Cardiac septum (tissue), 1 donor: ENCODE data around the gene OR1L4. TPM values are rescaled to one million over a fixed set of nuclear protein-coding genes. Genes with fewer than 3 reads are reported as not detected.

Experiments
- DNase-seq: peaks from one replicate; pipeline ENCODE4 v3.0.0-alpha.2; 2020; ENCODE audit warnings: low spot score
- intact Hi-C: fragments of 100-400 bp; cut with DNase I; formaldehyde crosslinking; loops from one replicate; pipeline ENCODE4 v1.14.0; 2022
- long read RNA-seq: library from polyadenylated mRNA; unstranded; transcript quantifications from one replicate; pipeline ENCODE4 v2.0.0, GENCODE V29; 2021
- total RNA-seq: library from RNA; stranded (reverse); fragmentation: NEBNext Ultra II Directional; extraction: Animal tissue kit (Norgen Biotek cat#: 25700); gene quantifications from one replicate; pipeline ENCODE4 v1.2.1, GENCODE V29; 2021
- donor health status: DM: no; HTN: no; CAD: no.

The OR1L4 gene
- not detected for total RNA-seq
- long read RNA-seq = 0 reads

- intact Hi-C loops = no loop called here
Measured at GRCh38 chr9:122723690-122724089, at the start of gene OR1L4. TSS of gene OR1L4 (plus strand) at chr9:122723990. CDS start at chr9:122723990, 0 bp downstream.

GRCh38 chr9:122684851-122685250 lies 38.9 kb upstream of the OR1L4 start:
- DNase-seq = no peak
- intact Hi-C loops = no loop called here

More at GRCh38 chr9:122723690-122724089, at the start of gene OR1L4:
- no peak for DNase-seq

GRCh38 chr9:122695696-122696095 lies 28.1 kb upstream of the OR1L4 start:
- intact Hi-C loops = no loop called here

GRCh38 chr9:122718038-122718437 lies 5.8 kb upstream of the OR1L4 start:
- intact Hi-C loops = no loop called here
- no peak for DNase-seq

More at GRCh38 chr9:122695696-122696095, 28.1 kb upstream of the OR1L4 start:
- DNase-seq = no peak

GRCh38 chr9:122719218-122719617 lies 4.6 kb upstream of the OR1L4 start:
- intact Hi-C loops = no loop called here
- DNase-seq = no peak

- intact Hi-C loops = no loop called here
- DNase-seq = no peak
Measured at GRCh38 chr9:122742003-122742402, 18.2 kb downstream of the OR1L4 start, which contains the start of gene OR1L6. TSS of gene OR1L6 (plus strand) at chr9:122742303. CDS start at chr9:122749848, 7,545 bp downstream.

GRCh38 chr9:122754825-122755224 lies 31.0 kb downstream of the OR1L4 start:
- intact Hi-C loops = no loop called here
- DNase-seq = no peak

GRCh38 chr9:122767817-122768216 lies 44.0 kb downstream of the OR1L4 start:
- intact Hi-C loops = no loop called here
- DNase-seq = no peak

Other genes with a start within 250 kb of the OR1L4 start
- not detected for gene OR1J1, start 246.1 kb upstream of the OR1L4 start, total RNA-seq
- not detected for gene OR1J2, start 213.2 kb upstream of the OR1L4 start, total RNA-seq
- not detected for gene OR1J4, start 204.8 kb upstream of the OR1L4 start, total RNA-seq
- gene OR1N1, start 196.7 kb upstream of the OR1L4 start, total RNA-seq = not detected
- not detected for gene OR1N2, start 170.9 kb upstream of the OR1L4 start, total RNA-seq
- gene OR1L8, start 140.6 kb upstream of the OR1L4 start, total RNA-seq = not detected
- not detected for gene OR1Q1, start 109.3 kb upstream of the OR1L4 start, total RNA-seq
- gene OR1B1, start 66.4 kb upstream of the OR1L4 start, total RNA-seq = not detected
- not detected for gene OR1L1, start 62.3 kb upstream of the OR1L4 start, total RNA-seq
- not detected for gene OR1L3, start 48.9 kb upstream of the OR1L4 start, total RNA-seq
- not detected for gene OR1L6, start 18.3 kb downstream of the OR1L4 start, total RNA-seq
- gene OR5C1, start 64.9 kb downstream of the OR1L4 start, total RNA-seq = not detected
- gene OR1K1, start 76.1 kb downstream of the OR1L4 start, total RNA-seq = not detected
- 9.0 TPM for gene PDCL, start 104.6 kb downstream of the OR1L4 start, total RNA-seq
- gene RC3H2, start 181.4 kb downstream of the OR1L4 start, total RNA-seq = 47.3 TPM
- 6.6 TPM for gene ZBTB6, start 189.3 kb downstream of the OR1L4 start, total RNA-seq
- 4.1 TPM for gene ZBTB26, start 207.5 kb downstream of the OR1L4 start, total RNA-seq
- 49.3 TPM for gene RABGAP1, start 217.0 kb downstream of the OR1L4 start, total RNA-seq